Activated T-helper 17 cell treated with anti-CD3 and anti-CD28 coated beads, Interleukin-2, amount 50 U/mL, for 72 hours (primary cell): ENCODE results near the gene SUPT16H. TPM values are rescaled to one million over a fixed set of nuclear protein-coding genes. Genes with fewer than 3 reads are reported as not detected.
"Not testable (repeated sequence)": the region's sequence is repeated elsewhere in the genome, so short reads cannot be mapped to it uniquely, and the experiment has no call there.

Experiments
- ATAC-seq: fragments of 150-1000 bp; cut with Tn5 transposase; replicated peaks from 2 replicates; pipeline ENCODE4 v1.10.0; 2021; ENCODE audit warnings: mild to moderate bottlenecking, moderate library complexity
- H3K27ac Mint-ChIP-seq: one replicate; pipeline ENCODE4 v1.8.0; 2022; ENCODE audit warnings: mixed read lengths
- H3K27me3 Mint-ChIP-seq: one replicate; pipeline ENCODE4 v1.8.0; 2022; ENCODE audit warnings: mixed read lengths
- H3K36me3 Mint-ChIP-seq: one replicate; pipeline ENCODE4 v1.8.0; 2022; ENCODE audit warnings: low read depth, mild to moderate bottlenecking, mixed read lengths
- H3K4me1 Mint-ChIP-seq: one replicate; pipeline ENCODE4 v1.8.0; 2022; ENCODE audit warnings: mixed read lengths
- H3K4me3 Mint-ChIP-seq: one replicate; pipeline ENCODE4 v1.8.0; 2022; ENCODE audit warnings: mild to moderate bottlenecking, mixed read lengths
- H3K9me3 Mint-ChIP-seq: one replicate; pipeline ENCODE4 v1.8.0; 2022; ENCODE audit warnings: mixed read lengths
- total RNA-seq, 2 donors: library from RNA; stranded (reverse); gene quantifications; one replicate each; pipeline ENCODE4 v1.2.3, GENCODE V29; 2022

Gene SUPT16H
- total RNA-seq, 2 donors from 2014 or later, result 120 to 176 TPM

DNA sequence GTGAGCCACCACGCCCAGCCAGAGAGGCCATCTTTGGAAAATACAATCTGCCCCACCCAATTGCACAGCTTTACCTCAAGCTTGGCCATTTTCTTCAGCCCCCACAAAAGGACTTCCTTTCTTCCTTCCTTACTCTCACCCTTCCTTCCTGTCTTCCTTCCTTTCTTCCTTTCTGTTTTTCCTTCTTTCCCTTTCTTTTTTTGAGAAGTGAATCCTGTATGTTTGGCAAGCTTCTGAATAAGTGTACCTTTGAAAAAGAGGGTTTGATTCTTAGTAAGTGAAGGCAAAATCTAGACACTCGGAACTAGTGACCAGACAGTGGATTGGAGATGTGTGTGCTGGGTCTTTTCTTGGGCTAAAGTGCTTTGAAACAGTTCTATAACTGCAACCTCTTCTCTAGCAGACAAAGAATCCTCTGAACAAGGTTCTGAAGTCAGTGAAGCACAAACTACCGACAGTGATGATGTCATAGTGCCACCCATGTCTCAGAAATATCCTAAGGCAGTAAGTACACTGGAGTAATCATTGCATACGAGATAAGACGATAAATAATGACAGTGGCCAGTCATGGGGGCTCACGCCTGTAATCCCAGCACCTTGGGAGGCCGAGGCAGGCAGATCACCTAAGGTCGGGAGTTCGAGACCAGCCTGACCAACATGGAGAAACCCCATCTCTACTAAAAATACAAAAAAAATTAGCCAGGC, 49.5 kb downstream of the SUPT16H start:
- Mint-ChIP-seq H3K27ac (no peak overlapping the region), H3K36me3 (no peaks in the 10 kb centered on the region), H3K4me1 (no peaks in the 10 kb centered on the region), H3K9me3 (no peaks in the 10 kb centered on the region), H3K27me3 (no peaks in the 10 kb centered on the region), H3K4me3 (no peak overlapping the region)
- no peak for ATAC-seq

DNA sequence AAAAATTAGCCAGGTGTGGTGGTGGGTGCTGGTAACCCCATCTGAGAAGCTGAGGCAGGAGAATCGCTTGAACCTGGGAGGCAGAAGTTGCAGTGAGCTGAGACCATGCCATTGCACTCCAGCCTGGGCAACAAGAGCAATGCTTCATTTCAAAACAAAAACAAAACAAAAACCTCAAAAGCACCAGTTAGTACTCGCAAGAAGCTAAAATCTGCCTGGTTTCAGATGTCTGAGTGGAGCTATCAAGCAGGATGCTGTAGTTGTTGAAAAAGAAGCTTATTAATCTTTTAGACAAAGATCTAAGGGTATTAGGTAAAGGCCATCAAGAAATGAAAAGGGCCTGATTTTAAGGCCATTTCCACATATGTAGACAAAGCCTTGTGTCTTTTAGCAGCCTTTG, 50.9 kb downstream of the SUPT16H start:
- no peak overlapping the region for H3K4me3 Mint-ChIP-seq
- H3K27ac Mint-ChIP-seq, result no peak overlapping the region
- no peaks in the 10 kb centered on the region for H3K9me3 Mint-ChIP-seq
- ATAC-seq, result no peak
- H3K4me1 Mint-ChIP-seq, result no peaks in the 10 kb centered on the region
- H3K27me3 Mint-ChIP-seq, result peaks cover 4% of the 10 kb centered on the region
- no peaks in the 10 kb centered on the region for H3K36me3 Mint-ChIP-seq

DNA sequence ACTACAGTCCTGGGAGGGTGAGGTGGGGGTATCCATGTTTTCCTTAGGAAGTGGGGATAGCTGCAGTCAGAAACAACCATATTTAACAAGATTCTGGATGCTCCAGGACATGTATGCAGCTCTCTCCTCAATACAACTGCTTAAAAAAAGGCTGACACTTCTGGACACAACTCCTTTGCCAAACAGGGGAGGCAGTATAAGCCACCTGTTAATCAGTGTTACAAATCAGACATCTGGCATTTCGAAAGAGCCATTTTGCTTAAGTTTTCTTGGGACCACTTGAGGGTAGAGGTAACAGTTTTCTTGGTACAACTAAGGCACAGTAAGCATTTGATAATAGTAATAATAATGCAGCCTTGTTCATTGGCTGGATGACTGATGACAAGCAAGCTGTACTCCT, 56.8 kb downstream of the SUPT16H start:
- peaks cover 8% of the 10 kb centered on the region for H3K27me3 Mint-ChIP-seq
- H3K4me1 Mint-ChIP-seq, result no peaks in the 10 kb centered on the region
- no peak overlapping the region for H3K4me3 Mint-ChIP-seq
- ATAC-seq, result no peak
- no peak overlapping the region for H3K27ac Mint-ChIP-seq
- H3K9me3 Mint-ChIP-seq, result no peaks in the 10 kb centered on the region
- no peaks in the 10 kb centered on the region for H3K36me3 Mint-ChIP-seq

DNA sequence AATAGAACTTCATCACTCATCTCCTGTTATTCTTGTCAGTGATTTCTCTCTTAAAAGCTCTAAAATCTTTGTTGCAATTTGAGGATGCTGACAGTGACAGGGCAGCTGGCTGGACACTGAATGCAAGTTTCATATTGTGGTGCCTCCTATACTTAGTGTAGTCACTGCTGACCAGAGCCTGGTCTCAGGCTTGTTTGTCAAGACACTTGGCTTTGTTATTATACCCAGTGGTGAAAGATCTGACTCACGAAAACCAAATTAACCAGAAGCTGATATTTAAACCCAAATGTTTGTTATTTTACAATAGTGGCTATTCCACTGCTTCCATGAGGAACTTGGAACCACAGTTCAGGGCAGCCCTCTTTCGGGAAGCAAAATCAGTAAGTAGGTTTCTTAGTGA, 61.1 kb downstream of the SUPT16H start:
- H3K4me1 Mint-ChIP-seq, result peaks cover 10% of the 10 kb centered on the region
- no peaks in the 10 kb centered on the region for H3K36me3 Mint-ChIP-seq
- H3K9me3 Mint-ChIP-seq, result no peaks in the 10 kb centered on the region
- H3K27ac Mint-ChIP-seq, result no peak overlapping the region
- H3K27me3 Mint-ChIP-seq, result peaks cover 3% of the 10 kb centered on the region
- H3K4me3 Mint-ChIP-seq, result no peak overlapping the region
- no peak for ATAC-seq

DNA sequence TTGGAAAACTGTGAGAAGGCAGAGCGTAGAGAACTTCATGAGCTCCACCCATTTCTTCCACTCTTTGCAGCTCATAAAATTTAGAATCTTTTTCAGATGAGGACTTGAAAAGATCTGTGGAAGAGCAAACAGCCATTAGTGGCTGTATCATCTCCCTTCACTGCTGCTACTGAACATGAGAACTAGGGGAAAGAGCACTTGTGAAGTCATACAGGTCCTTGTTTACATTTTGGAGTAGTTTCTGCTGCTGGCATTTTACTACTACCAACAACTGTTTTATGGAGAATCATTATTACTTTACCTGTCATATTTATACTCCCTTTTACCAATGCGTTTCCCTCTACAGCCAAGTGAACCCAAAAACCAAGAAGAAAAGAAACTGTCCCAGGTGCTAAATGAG, 62.9 kb downstream of the SUPT16H start:
- H3K4me3 Mint-ChIP-seq, result no peak overlapping the region
- H3K27me3 Mint-ChIP-seq, result peaks cover 3% of the 10 kb centered on the region
- H3K4me1 Mint-ChIP-seq, result peaks cover 10% of the 10 kb centered on the region
- ATAC-seq, result no peak
- H3K36me3 Mint-ChIP-seq, result no peaks in the 10 kb centered on the region
- no peak overlapping the region for H3K27ac Mint-ChIP-seq
- no peaks in the 10 kb centered on the region for H3K9me3 Mint-ChIP-seq

DNA sequence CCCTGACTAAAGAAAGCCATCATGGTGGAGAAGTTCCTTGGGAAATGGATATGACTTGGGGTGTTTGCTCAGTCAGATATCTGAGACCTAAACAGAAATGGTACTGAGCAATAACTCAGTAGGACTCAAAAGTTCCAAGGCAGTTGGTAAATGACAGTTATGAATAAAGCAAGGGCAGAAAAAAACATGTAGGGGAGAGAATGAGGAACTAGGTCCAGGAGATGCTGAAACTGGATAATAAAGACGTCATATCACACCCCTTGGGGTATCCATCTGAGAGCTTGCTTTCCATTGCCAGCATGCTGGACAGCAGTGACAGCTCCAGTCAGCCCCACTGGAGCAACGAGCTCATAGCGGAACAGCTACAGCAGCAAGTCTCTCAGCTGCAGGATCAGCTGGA, 66.4 kb downstream of the SUPT16H start:
- H3K27ac Mint-ChIP-seq, result no peak overlapping the region
- no peak overlapping the region for H3K4me3 Mint-ChIP-seq
- ATAC-seq, result no peak
- H3K4me1 Mint-ChIP-seq, result peaks cover 10% of the 10 kb centered on the region
- no peaks in the 10 kb centered on the region for H3K9me3 Mint-ChIP-seq
- no peaks in the 10 kb centered on the region for H3K36me3 Mint-ChIP-seq
- peaks cover under 1% of the 10 kb centered on the region for H3K27me3 Mint-ChIP-seq

DNA sequence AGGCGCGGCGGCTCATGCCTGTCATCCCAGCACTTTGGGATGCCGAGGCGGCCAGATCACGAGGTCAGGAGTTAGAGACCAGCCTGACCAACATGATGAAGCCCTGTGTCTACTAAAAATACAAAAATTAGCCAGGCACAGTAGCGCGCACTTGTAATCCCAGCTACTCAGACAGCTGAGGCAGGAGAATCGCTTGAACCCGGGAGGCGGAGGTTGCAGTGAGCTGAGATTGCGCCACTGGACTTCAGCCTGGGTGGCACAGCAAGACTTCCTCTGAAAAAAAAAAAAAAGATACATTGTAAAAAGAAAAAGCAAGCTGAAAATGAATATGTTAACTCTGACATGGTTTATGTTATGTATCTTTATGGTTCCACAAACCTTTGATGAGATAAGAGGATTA, 70.3 kb downstream of the SUPT16H start:
- Mint-ChIP-seq H3K4me1 (peaks cover 10% of the 10 kb centered on the region), H3K27ac (no peak overlapping the region), H3K4me3 (no peak overlapping the region), H3K27me3 (no peaks in the 10 kb centered on the region), H3K9me3 (no peaks in the 10 kb centered on the region), H3K36me3 (no peaks in the 10 kb centered on the region)
- no peak for ATAC-seq

DNA sequence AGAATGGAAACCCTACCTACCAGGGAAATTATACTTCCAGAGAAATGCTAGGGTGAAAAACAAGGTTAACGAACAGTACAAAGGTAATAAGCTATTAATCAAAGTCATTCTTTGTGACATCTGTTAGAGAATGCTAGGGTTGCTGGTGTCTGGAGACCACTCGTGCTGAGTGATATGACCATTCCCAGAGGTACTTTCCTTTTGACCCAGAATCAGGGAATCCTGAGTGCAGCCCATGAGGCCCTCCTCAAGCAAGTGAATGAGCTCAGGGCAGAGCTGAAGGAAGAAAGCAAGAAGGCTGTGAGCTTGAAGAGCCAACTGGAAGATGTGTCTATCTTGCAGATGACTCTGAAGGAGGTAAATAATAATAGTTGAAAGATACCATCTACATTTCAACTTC, 72.2 kb downstream of the SUPT16H start:
- Mint-ChIP-seq H3K27me3 (no peaks in the 10 kb centered on the region), H3K9me3 (no peaks in the 10 kb centered on the region), H3K4me3 (no peak overlapping the region), H3K27ac (no peak overlapping the region), H3K36me3 (no peaks in the 10 kb centered on the region), H3K4me1 (peaks cover 17% of the 10 kb centered on the region)
- ATAC-seq, result no peak

DNA sequence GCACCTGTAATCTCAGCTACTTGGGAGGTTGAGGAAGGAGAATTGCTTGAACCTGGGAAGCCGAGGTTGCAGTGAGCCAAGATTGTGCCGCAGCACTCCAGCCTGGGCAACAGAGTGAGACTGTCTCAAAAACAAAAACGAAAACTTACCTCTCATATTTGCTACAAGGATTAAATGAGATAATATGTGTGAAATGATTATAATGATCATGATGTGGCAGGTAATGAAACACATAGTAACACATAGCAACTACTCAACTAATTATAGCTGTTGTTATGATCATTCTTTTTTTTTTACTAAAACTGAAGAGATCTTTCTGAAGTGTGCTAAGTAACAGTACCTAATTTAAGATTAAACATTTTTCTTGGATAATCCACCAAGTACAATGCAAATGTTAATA, 73.9 kb downstream of the SUPT16H start:
- H3K4me3 Mint-ChIP-seq, result peak overlapping the region; percentile 82
- H3K36me3 Mint-ChIP-seq, result no peaks in the 10 kb centered on the region
- H3K9me3 Mint-ChIP-seq, result no peaks in the 10 kb centered on the region
- peaks cover 17% of the 10 kb centered on the region for H3K4me1 Mint-ChIP-seq
- no peak for ATAC-seq
- H3K27me3 Mint-ChIP-seq, result no peaks in the 10 kb centered on the region
- H3K27ac Mint-ChIP-seq, result no peak overlapping the region

DNA sequence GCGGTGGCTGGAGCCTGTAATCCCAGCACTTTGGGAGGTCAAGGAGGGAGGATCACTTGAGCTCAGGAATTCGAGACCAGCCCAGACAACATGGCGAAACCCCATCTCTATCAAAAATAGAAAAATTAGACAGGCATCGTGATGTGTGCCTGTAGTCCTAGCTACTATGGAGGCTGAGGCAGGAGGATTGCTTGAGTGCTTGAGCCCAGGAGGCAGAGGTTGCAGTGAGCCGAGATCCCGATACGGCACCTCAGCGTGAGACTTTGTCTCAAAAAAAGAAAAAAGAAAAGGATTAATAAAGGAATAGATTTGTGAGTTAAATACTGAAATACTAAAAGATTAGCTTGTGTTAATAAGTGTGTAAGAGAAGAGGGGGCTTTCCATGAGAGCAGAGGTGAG, 74.6 kb downstream of the SUPT16H start:
- peaks cover 17% of the 10 kb centered on the region for H3K4me1 Mint-ChIP-seq
- no peaks in the 10 kb centered on the region for H3K27me3 Mint-ChIP-seq
- ATAC-seq, result no peak
- peak overlapping the region; percentile 81 for H3K27ac Mint-ChIP-seq
- no peaks in the 10 kb centered on the region for H3K36me3 Mint-ChIP-seq
- H3K4me3 Mint-ChIP-seq, result peak overlapping the region; percentile 82
- H3K9me3 Mint-ChIP-seq, result no peaks in the 10 kb centered on the region

DNA sequence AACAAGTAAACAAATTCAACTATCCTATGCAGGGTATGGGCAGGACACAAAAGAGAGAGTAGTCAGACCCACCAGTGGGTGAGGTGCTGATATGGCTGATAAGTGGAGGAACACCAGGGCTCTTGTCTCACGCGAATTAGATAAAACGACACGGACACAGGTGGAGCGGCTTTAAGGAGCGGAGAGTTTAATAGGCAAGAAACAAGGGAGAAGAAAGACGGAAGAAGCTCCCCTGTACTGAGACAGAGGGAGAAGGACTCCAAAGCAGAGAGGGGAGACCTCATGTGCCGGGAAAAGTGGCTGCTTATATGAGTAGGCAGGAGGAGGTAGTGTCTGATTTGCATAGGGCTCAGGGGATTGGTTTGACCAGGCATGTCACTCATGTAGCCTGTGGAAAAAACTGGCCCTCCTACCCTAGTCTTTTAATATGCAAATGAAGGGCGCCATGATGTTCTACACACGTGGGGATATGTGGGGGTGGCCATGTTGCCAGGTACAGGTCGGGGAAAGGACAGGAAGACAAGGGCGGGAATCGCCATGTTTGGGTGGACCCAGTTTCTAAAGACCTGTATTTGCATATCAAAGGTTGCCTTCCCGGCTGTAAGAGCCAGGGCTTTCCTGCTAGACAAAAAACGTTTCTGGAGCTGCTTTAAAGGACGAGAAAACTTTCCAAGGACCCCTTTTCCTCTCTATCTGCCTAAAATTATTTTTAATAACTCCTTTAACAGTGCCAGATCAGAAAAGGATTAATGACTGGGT, 75.2 kb downstream of the SUPT16H start:
- Mint-ChIP-seq H3K27me3 (no peaks in the 10 kb centered on the region), H3K4me3 (peak overlapping the region; percentile 82), H3K36me3 (no peaks in the 10 kb centered on the region), H3K4me1 (peaks cover 17% of the 10 kb centered on the region), H3K27ac (peak overlapping the region; percentile 81), H3K9me3 (no peaks in the 10 kb centered on the region)
- ATAC-seq, result peak; percentile 91

DNA sequence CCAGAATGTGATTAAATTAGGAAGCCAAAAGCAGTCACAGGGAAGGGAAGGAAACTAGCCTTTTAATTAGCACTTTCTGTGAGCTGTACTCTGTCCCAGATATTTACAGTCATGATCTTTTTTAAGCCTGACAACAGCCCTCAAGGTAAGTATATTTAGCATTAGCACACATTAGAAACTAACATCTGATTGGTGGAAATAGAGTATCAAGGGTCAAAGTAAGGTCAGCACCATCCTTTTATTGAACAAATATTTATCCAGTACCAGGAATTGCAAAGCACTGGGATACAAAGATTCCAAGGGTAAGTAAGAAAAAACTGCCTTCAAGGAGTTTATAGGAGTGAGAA, 75.7 kb downstream of the SUPT16H start:
- Mint-ChIP-seq H3K27ac (peak overlapping the region; percentile 81), H3K27me3 (no peaks in the 10 kb centered on the region), H3K36me3 (no peaks in the 10 kb centered on the region), H3K9me3 (no peaks in the 10 kb centered on the region), H3K4me3 (peak overlapping the region; percentile 82), H3K4me1 (peaks cover 17% of the 10 kb centered on the region)
- no peak for ATAC-seq

DNA sequence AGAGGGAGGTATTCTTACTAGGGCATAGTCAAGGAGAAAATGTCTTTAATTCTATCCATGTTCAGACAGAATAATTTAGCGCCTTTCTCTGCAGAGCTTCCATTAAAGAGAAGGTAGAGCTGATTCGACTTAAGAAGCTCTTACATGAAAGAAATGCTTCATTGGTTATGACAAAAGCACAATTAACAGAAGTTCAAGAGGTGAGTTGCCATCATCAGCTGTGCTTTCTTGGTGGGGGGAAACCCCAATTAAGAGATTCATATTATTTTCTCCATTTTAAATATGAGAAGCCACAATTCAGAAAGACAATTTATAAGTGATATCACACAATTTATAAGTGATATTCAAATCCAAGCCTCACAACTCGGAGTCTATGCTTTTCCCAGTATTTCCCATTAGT, 76.2 kb downstream of the SUPT16H start:
- Mint-ChIP-seq H3K4me3 (peak overlapping the region; percentile 82), H3K9me3 (no peaks in the 10 kb centered on the region), H3K4me1 (peaks cover 17% of the 10 kb centered on the region), H3K27ac (no peak overlapping the region), H3K36me3 (no peaks in the 10 kb centered on the region), H3K27me3 (no peaks in the 10 kb centered on the region)
- no peak for ATAC-seq

DNA sequence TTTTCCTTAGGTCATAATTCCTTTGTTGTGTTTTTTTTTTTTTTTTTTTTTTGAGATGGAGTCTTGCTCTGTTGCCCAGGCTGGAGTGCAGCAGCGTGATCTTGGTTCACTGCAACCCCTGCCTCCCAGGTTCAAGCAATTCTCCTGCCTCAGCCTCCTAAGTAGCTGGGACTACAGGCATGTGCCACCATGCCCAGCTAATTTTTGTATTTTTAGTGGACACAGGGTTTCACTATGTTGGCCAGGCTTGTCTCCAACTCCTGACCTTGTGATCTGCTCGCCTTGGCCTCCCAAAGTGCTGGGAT, 81.0 kb downstream of the SUPT16H start:
- H3K27ac Mint-ChIP-seq, H3K36me3 Mint-ChIP-seq, H3K4me3 Mint-ChIP-seq: not testable (repeated sequence)

DNA sequence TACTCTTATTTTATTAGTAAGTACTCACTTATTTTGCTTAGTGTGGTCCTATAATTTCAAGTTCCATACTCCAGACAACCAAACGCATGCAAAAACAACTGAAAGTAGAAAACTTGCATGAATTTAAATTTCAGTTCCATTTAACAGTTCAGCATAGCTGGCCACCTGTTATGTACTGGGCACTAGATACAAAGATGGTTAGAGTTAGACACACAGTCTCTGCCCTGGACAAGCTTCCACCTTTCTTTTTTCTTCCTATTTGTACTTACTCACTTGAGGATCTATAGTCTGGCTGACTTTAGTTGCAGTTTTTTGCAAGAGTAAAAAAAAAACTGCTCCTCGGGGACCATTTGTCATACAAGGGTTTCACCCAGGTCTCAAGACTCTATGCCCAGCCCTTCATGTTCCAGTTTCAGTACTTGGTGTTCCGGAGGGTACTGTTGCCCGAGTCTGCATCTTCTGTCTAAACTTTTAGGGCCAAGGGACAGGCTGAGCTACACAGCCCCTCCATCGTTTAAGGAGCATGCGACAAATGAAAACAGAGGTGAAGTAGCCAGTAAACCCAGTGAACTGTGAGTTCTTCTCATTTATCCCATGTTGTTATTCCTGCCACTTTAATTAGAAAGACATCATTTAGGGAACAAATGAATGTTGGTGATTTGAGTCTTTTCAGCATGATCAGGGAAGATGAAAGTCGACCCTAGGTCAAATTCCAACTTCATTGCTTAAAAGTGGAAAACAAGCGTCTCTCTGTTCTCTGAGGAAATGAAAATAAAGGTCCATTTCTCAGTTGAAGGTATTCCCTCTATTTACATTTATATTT, 81.6 kb downstream of the SUPT16H start:
- ATAC-seq, result no peak
- no peak overlapping the region for H3K27ac Mint-ChIP-seq
- no peaks in the 10 kb centered on the region for H3K4me1 Mint-ChIP-seq
- H3K36me3 Mint-ChIP-seq, result no peaks in the 10 kb centered on the region
- H3K9me3 Mint-ChIP-seq, result no peaks in the 10 kb centered on the region
- no peak overlapping the region for H3K4me3 Mint-ChIP-seq
- H3K27me3 Mint-ChIP-seq, result no peaks in the 10 kb centered on the region

More for the DNA sequence above, 81.0 kb downstream of the SUPT16H start:
- H3K4me1 Mint-ChIP-seq, H3K27me3 Mint-ChIP-seq, H3K9me3 Mint-ChIP-seq, ATAC-seq: not testable (repeated sequence)
